GM11168 (cell line): Measurements from ENCODE around the gene TDRD10.

Source experiments
- in situ Hi-C: fragments of 300-500 bp; cut with MboI; formaldehyde crosslinking; loops from one replicate; pipeline ENCODE4 v1.12.0; 2022; ENCODE audit warnings: low sequenced_read_pairs; ENCODE audit not compliant: unreplicated experiment

The TDRD10 gene

DNA sequence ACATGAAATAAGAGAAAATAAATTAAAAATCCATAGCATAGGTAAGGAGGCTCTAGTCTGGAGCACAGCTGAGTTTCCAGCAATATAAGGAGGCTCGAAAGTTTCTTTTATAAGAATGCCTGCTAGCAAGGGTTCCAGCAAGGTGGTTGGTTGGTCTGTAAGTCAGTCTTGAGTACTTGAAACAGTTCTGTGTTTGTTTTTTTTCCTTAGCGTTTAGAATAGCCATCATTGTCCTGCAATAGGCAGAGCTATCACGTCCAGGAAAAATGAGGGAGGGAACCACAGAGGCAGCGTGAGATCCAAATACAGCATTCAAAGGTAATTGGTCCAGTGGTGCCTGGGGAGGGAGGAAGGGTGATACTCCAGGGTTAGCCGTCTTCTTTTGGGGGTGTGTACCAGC is 48.1 kb downstream of the TDRD10 start:
- in situ Hi-C loops, result loop anchor here (5.0 kb wide), 1 partner anchor 63 kb away; no protein-coding TSS in a partner anchor

DNA sequence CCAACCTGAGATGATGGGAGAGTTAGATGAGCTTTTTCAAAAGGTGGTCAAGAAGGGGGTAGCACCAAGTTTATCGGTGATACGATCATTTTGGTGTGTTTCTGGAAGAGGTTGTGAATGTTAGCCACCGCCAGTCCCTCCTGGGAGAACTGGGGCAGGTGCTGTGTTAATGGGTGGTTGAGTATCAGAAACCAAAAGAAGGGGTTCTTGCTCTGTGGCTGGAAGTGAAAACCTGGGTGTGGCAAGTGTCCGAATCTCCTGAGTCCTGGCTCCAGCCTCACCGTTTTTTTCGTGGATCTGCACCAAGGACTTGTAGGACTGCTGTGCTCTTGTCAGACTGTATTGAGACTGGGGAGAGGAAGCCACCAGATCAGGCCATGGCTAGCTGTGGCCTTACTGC is 48.6 kb downstream of the TDRD10 start:
- in situ Hi-C loops, result loop anchor here (5.0 kb wide), 1 partner anchor 63 kb away; no protein-coding TSS in a partner anchor

DNA sequence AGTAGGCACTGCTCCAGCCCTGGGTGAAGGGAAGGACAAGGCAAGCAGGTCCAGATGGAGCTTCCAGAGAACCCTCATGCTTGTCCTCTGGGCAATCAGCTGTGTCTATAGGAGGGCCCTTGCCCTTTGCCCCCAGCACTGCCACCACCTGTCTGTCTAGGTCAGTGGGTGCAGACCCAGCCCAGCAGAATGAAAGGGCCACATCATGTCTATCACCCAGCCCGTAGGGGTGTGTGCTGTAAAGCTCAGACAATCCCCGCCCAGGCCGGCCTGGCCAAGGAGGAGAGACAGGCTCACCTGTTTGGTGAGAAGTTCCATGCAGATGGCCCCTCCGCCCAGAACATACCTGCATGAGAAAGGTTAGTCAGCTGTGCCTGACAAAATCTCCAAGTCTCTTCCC is 49.5 kb downstream of the TDRD10 start:
- in situ Hi-C loops, result loop anchor here (5.0 kb wide), 1 partner anchor 64 kb away; no protein-coding TSS in a partner anchor

DNA sequence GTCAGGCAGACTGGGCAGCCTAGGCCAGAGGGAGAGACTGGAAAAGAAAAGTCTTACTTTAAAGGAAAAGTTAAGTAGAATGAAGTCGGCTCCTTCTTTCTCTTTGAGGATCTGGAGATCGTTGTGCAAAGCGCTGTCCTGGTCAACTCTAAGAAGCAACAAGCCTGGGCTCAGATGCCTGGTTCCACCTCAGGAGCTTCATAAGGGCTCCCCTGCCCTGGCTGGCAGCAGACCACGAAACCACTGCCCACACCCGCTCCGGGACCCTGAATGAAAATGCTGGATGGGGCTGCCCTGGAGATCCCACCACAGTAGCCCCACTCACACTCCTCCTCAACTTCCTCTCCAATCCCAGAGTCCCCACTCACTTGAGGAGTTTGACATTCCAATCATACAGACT is 50.0 kb downstream of the TDRD10 start:
- in situ Hi-C loops, result loop anchor here (5.0 kb wide), 1 partner anchor 65 kb away; no protein-coding TSS in a partner anchor

DNA sequence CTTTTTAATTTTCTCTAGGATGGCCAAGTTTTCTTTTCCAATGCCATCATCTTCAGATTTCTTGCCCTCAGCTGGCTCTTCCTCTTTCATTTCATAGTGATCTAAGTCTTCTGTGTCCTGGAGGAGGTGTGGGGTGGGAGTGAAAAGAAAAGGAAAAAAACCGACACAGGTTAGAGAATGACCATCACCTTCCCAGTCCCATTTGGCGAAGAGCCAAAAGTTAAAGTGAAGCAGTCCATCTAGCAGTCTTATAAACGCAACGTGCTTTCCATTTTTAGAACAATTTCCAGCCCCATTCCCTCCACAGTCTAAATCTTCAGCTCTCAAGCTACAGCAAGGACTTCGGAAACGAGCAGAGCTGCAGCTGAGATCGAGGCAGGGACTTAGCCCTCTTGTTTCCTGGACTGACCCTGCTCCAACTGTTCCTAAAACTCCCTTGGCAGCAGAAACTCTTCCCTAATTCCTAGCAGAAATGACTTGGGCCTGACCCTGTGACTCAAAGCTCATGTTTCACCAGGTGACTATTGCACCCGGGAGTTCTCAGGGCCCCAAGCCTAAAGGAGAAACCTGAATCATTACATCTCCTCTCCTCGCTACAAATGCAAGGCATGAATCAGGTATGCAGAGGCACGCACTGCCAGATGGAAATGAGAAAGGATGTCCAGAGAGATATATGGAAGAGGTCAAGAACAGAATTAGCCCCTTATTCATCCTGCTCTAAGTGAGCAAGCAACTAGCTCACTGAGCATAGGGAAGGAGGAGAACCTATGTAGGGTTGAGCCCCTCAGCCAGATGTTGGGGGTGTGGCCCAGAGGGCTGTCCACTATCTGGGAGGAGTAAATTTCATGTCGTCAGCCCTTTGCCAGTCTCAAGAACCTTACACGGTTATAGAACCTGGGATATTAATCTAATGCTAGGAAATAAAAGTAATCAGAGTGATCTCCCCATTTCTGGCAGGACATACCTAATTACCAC is 51.3 kb downstream of the TDRD10 start:
- in situ Hi-C loops, result loop anchor here (5.0 kb wide), 1 partner anchor 66 kb away; no protein-coding TSS in a partner anchor

DNA sequence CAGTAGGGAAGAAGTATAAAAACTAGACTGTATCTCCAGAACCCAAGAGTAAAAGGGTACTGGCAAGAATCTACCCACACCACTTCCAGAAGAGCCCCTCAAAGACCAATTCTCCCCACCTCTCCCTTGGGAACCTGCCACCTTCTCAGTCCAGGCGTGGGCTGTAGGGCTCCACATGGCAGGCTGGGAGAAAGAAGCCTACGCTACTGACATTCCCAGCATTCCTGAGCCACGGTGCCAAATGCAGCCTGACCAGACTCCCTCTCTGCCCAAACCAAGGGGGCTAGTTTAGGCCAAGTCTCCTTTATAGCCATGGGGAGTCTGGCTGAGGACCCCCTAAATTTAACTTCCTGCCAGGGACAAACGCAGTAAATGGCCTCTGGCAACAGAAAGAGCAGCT is 54.4 kb downstream of the TDRD10 start:
- in situ Hi-C loops, result no loop called here

DNA sequence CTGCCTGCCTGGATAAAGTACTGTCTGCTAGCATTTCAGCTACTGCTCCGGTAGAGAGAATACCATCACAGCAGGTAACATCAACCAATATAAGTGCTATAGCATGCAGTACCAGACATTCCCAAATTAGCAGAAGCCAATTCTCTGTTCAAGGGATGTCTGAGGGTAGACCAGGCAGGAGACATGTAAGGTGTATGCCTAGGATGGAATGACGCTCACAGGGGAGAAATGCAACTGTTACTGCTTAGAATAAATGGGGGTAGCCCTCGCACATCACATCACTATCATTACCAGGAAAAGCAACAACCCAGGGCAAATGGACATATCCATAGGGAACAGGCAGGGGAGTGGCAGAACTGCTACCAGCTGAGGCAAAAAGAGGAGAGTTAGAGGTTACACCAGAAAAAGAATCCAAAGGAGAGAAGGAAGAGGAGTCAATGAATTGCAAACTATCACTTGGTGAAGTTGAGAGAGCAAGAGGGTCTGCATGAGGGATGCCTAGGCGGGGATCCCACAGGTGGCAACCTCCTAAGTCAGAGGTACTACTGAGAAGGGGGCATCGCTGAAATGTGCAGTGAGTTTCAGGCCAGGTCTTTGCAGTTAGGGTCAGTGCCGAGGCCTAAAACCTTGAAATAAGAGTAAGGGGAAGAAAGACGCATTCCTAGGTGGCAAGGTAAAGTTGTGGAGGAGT is 55.4 kb downstream of the TDRD10 start:
- in situ Hi-C loops, result no loop called here

DNA sequence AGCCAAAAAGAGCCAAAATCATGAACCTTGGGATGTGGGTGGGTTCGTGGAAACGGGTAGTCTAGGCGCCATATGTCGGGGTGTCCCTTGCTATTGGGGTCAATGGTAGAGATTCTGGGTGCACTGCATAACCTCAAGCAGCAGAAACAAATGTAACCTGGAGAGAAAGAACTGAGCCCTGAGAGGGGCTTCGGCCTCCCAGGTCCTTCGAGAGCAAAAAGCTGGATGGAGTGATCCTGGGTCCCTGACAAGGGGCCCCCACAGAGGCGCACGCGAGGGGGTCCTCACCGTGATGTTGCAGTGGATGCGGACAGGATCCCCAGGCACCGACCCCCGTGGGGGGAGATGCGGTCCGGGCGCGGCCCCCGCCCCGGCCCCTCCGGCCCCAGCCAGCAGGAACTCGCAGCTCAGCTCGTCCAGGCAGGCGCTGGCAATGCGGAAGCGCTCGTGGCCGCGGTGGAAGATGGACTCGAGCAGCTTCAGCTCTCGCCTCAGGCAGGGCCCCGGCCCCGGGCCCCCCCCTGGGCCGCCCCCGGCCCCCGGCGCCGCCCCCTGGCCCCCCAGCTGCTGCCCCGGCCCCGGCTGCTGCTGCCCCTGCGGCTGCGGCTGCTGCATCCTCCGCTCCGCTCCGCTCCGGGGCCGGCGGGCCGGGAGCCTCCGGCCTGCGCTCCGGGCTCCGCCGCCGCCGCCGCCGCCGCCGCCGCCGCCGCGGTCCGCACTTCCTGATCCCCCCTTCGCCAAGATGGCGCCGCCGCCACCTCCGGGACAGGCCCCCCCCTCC is 56.1 kb downstream of the TDRD10 start, which contains the start of gene UBE2Q1:
UBE2Q1 (minus strand) TSS at position 724 of the 781 bp plus-strand sequence; CDS start at position 615, 109 bp downstream.
- in situ Hi-C loops, result no loop called here

DNA sequence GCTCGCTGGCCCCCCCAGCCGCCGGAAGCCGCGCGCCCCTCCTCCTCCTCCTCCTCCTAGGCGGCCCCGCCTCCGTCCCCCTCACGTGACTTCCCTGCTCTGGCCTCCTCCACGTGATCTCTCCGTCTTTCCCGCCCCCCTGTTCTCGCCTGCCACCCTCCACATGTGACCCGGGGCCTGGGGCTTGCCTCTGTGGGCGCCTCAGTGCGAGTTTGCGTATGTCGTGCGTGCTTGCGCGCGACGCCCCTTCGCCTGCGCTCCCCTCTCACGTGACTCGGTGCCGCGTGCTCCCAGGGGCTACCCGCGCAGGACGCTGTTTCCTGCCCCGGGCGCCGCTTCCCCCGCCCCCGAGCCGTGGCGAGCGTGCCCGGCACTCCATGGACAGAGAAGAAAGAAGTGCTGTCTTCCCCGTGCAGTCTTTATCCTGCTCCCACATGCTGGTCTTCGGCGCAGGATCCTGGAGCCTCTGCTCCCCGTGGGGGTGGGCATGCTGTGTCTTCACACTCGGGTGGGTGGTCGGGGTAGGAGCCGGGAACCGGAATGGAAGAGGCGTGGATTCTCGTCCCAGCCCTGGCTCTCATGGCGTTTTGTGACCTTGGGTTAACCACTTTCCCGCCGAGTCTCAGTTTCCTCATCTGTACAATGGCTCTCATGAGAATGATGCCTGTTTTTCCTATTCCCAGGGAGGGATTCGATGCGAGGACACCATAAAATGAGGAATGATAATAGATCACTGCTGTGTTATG is 56.9 kb downstream of the TDRD10 start:
- in situ Hi-C loops, result no loop called here

DNA sequence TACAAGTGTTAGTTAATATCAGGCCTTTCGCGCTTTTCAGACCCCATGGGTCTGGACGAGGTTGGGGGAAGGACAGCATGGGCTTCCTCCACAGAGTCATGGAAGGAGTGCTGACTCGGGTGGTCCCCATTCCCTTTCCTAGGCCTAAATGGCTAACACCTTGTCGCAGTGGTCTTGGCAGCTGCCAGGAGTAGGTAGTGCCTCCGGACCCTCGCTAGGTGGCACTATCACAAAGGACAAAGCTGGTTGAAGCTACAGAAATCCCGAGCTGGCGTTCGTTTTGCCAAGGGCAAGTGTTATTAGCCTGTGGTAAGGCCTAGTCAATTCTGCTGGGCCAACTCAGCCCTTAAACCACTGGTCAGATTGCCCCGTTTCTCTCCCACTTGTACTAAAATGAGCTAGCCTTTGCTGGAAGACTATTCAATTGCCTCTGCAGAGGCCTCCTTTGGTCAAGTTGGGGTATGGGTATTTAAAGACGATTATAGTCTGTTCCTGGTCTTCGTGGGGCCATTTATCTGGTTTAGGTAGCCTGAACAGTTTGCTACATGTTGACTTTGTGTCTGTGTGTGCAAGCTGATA is 57.5 kb downstream of the TDRD10 start:
- in situ Hi-C loops, result no loop called here

DNA sequence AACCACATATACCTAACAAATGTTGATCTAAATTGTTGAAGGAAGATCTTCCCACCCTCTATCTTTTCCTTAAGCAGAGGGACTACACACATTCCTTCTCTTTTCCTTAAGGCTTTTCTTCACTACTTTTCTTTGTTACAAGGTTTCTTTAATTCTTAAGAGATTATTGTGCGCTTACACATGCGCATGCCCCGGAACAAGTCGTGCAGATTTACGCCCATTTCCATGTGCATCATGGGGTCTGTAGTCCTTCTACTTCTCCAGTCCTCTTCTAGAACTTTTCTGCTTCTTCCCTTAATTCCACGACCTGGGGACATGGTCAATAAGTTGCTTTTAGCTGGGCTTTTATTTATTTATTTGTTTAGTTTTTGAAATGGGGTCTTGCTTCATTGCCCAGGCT is 63.9 kb downstream of the TDRD10 start:
- in situ Hi-C loops, result no loop called here

DNA sequence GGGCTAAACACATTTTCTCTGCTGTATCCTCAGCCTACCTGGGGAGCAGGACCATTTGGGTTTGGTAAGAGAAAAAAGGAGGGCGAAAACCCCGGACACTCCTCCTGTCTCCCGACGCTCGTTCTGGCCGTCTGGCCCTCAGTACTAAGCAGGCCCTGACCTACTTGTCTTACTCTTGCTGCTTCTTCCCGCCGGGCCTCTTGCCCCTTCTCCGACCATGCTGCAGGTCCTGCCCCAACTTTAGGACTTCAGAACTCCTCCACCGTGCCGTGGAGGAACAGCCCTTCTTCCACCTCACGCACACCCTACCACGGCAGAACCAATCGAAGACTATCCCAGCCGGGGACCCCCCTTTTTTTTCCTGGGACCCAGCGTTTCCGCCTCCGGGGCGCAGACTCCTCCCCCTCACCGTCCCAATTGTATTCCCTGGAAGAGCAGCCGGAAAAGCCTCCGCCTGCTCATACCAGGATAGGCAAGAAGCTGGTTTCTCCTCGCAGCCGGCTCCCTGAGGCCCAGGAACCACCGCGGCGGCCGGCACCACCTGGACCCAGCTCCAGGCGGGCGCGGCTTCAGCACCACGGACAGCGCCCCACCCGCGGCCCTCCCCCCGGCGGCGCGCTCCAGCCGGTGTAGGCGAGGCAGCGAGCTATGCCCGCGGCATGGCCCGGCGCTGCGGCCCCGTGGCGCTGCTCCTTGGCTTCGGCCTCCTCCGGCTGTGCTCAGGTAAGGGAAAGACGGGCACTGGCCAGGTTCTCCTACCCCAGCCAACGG is 65.6 kb downstream of the TDRD10 start, which contains the start of gene CHRNB2:
CHRNB2 (plus strand) TSS at position 393 of the 771 bp plus-strand sequence; CDS start at position 660, 267 bp downstream.
- in situ Hi-C loops, result no loop called here

DNA sequence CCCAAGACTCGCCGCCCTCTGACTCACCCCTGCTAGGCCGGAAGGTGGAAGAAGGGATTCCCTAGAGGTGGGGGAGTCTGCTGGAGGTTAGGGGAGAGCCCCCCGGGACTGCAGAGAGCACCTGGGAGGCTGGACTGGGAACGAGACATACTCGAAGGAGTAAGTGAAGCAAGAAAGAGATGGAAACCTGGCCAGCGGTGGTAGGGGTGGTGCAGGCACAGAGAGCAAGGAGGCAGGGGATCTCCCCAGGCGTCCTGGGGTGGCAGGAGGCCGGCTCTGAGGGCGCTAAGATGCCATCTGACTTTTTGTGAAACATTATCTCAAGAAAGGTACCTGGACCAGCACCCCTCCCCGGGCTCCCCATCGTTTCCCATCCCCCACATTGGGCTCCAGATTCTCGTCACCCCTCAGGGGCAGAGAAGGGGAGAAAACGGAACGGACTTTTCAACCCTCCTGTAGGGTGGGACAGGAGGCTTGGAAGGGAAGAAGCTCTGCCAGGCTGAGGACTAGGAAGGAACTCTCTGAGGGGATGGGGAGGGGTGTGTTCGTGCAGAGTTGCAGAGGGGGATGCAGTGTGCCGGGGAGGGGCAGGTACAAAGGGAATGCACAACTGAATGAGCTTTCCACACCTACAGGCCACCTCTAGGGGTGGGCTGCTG is 66.3 kb downstream of the TDRD10 start:
- in situ Hi-C loops, result no loop called here

DNA sequence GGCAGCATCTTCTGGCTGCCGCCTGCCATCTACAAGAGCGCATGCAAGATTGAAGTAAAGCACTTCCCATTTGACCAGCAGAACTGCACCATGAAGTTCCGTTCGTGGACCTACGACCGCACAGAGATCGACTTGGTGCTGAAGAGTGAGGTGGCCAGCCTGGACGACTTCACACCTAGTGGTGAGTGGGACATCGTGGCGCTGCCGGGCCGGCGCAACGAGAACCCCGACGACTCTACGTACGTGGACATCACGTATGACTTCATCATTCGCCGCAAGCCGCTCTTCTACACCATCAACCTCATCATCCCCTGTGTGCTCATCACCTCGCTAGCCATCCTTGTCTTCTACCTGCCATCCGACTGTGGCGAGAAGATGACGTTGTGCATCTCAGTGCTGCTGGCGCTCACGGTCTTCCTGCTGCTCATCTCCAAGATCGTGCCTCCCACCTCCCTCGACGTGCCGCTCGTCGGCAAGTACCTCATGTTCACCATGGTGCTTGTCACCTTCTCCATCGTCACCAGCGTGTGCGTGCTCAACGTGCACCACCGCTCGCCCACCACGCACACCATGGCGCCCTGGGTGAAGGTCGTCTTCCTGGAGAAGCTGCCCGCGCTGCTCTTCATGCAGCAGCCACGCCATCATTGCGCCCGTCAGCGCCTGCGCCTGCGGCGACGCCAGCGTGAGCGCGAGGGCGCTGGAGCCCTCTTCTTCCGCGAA is 69.4 kb downstream of the TDRD10 start:
- in situ Hi-C loops, result no loop called here

DNA sequence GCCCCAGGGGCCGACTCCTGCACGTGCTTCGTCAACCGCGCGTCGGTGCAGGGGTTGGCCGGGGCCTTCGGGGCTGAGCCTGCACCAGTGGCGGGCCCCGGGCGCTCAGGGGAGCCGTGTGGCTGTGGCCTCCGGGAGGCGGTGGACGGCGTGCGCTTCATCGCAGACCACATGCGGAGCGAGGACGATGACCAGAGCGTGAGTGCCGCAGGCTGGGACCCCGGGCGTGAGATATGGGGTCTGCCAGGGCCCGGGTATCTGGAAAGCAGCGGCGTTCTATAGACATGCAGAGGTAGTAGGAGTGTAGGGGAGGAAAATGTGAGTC is 69.9 kb downstream of the TDRD10 start:
- in situ Hi-C loops, result no loop called here

DNA sequence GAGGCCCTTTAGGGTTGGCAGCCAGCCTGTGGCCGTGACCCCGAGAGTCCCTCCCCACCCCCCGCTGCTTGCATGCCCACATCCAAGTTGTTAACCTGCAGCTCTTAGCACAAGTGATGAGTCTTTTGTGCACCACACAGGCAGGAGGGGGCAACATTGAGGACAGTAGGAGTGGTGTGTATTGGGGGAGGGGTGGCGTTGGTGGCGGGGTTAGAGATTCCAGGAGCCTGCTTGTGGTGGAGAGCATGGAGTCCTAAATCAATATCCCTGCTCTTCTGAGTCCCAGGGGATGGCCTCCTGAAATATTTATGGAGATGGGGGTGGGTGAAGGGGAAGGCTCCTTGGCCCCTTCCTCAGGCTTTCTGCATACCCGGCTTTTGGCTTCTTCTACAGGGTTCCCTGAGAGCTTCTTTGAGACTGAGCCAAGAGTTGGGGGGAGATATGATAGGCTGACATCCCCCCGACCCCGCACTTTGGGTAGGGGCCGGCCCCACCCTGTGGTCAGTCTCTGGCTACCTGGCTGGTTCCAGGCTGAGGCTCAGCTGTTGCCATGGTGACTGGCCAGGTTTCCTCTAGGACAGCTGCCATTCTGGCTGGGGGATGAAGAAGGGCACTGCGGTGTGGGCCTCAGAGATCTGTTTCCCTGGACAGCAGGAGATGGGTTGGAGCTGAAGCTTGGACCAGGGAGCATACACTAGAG is 70.6 kb downstream of the TDRD10 start:
- in situ Hi-C loops, result no loop called here

DNA sequence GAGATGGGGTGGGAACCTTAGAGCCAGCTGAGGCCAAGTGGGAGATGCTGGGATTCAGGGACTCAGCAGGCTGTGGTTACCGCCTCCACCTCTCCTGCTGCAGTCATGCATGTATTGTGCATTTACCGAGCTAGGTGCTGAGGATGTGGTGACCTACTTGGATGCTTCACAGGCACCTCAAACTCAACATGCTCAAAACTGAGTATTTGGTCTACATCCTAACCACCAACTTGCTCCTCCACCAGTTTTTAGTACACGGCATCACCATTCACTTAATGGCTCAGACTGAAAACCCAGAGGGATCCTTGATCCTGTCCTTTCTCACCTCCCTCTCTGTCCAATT is 71.1 kb downstream of the TDRD10 start:
- in situ Hi-C loops, result no loop called here
